DMS153 (cell line): Measurements from ENCODE around the gene PCYOX1L.
A peak's percentile ranks its signal among the peaks of the same experiment; 100 is the strongest.

ENCODE experiments used
- DNase-seq: peaks from one replicate; lab custom pipeline; 2025; lab: John Stamatoyannopoulos, UW

Gene PCYOX1L

GRCh38 chr5:149367972-149368645 lies 10.3 kb downstream of the PCYOX1L start:
- no peak for DNase-seq

GRCh38 chr5:149370878-149371277 lies 13.0 kb downstream of the PCYOX1L start:
- no peak for DNase-seq

- DNase-seq, result peak; percentile 0
Measured at GRCh38 chr5:149371296-149371962, 13.6 kb downstream of the PCYOX1L start.

- DNase-seq, result no peak
Measured at GRCh38 chr5:149372076-149372795, 14.4 kb downstream of the PCYOX1L start.

GRCh38 chr5:149372932-149373331 lies 15.1 kb downstream of the PCYOX1L start:
- DNase-seq, result no peak

- DNase-seq, result no peak
Measured at GRCh38 chr5:149374303-149374702, 16.5 kb downstream of the PCYOX1L start.

- DNase-seq, result no peak
Measured at GRCh38 chr5:149374801-149375200, 17.0 kb downstream of the PCYOX1L start.

- DNase-seq, result no peak
Measured at GRCh38 chr5:149375434-149375833, 17.6 kb downstream of the PCYOX1L start.

GRCh38 chr5:149376104-149376503 lies 18.3 kb downstream of the PCYOX1L start:
- no peak for DNase-seq

- no peak for DNase-seq
Measured at GRCh38 chr5:149376711-149377447, 19.0 kb downstream of the PCYOX1L start.

GRCh38 chr5:149378241-149378820 lies 20.5 kb downstream of the PCYOX1L start:
- no peak for DNase-seq

GRCh38 chr5:149379177-149379761 lies 21.4 kb downstream of the PCYOX1L start, which contains the start of gene IL17B:
Gene IL17B (minus strand): TSS chr5:149379292. CDS start chr5:149379225, 67 bp downstream.
- DNase-seq, result no peak

- no peak for DNase-seq
Measured at GRCh38 chr5:149379818-149380374, 22.1 kb downstream of the PCYOX1L start.

- DNase-seq, result no peak
Measured at GRCh38 chr5:149380466-149381121, 22.7 kb downstream of the PCYOX1L start.

GRCh38 chr5:149381261-149381985 lies 23.6 kb downstream of the PCYOX1L start:
- no peak for DNase-seq

GRCh38 chr5:149381986-149382338 lies 24.1 kb downstream of the PCYOX1L start:
- DNase-seq, result peak; percentile 7

GRCh38 chr5:149382517-149383220 lies 24.8 kb downstream of the PCYOX1L start:
- no peak for DNase-seq

- DNase-seq, result no peak
Measured at GRCh38 chr5:149383399-149383798, 25.6 kb downstream of the PCYOX1L start.

GRCh38 chr5:149386166-149386565 lies 28.3 kb downstream of the PCYOX1L start:
- no peak for DNase-seq
